GM23248 (cell line): Measurements from ENCODE around the gene RGS4.

Experiments used
- EZH2 ChIP-seq: fragments of 200-600 bp; sonication (generic); IDR thresholded peaks from 2 replicates; pipeline ENCODE4 v1.6.1; 2018; ENCODE audit warnings: antibody characterized with exemption, mild to moderate bottlenecking; ENCODE audit not compliant: insufficient read depth, poor library complexity, severe bottlenecking
- EZH2phosphoT487 ChIP-seq: fragments of 200-600 bp; sonication (generic); IDR thresholded peaks from 2 replicates; pipeline ENCODE4 v1.6.1; 2018; ENCODE audit warnings: antibody characterized with exemption, moderate library complexity, mild to moderate bottlenecking, low read depth; ENCODE audit not compliant: insufficient read depth

- TF ChIP-seq EZH2: no peak
- no peak for TF ChIP-seq EZH2phosphoT487
Observed at GRCh38 chr1:163082971-163083370, 13.8 kb downstream of the RGS4 start.
